HFFc6 (cell line): ENCODE data around the gene SHE. TPM values are rescaled to one million over a fixed set of nuclear protein-coding genes. Genes with fewer than 3 reads are reported as not detected.

Experiments used
- DNase-seq: peaks from one replicate; pipeline ENCODE4 v3.0.0-alpha.2; 2018
- H3K27ac Mint-ChIP-seq: 2 replicates; pipeline ENCODE4 v1.8.0; 2020; ENCODE audit warnings: mild to moderate bottlenecking, mixed read lengths
- H3K27me3 Mint-ChIP-seq: 2 replicates; pipeline ENCODE4 v1.8.0; 2021; ENCODE audit warnings: mild to moderate bottlenecking, moderate library complexity, mixed read lengths; ENCODE audit not compliant: insufficient read depth
- H3K36me3 Mint-ChIP-seq: 2 replicates; pipeline ENCODE4 v1.8.0; 2021; ENCODE audit warnings: low read depth, mixed read lengths
- H3K4me1 Mint-ChIP-seq: 2 replicates; pipeline ENCODE4 v1.8.0; 2020; ENCODE audit warnings: low read depth, mixed read lengths
- H3K4me3 Mint-ChIP-seq: 2 replicates; pipeline ENCODE4 v1.8.0; 2020; ENCODE audit warnings: mild to moderate bottlenecking, moderate library complexity, mixed read lengths
- H3K9me3 Mint-ChIP-seq: 2 replicates; pipeline ENCODE4 v1.8.0; 2020; ENCODE audit warnings: mild to moderate bottlenecking, mixed read lengths
- CTCF ChIP-seq: fragments of 200-600 bp; sonication (generic); IDR thresholded peaks from 2 replicates; pipeline ENCODE4 v1.5.0; 2021; ENCODE audit warnings: antibody characterized with exemption, mild to moderate bottlenecking
- total RNA-seq, 6 experiments: library from RNA; stranded (reverse); fragmentation: NEBNext Ultra II Directional; extraction: Animal tissue kit (Norgen Biotek cat#: 25700); gene quantifications; 2 replicates in 1 of 6; 3 replicates in 5 of 6; pipeline ENCODE4 v1.2.3, GENCODE V29; 2021

SHE gene
- total RNA-seq, 6 experiments from 2014 or later = not detected

- Mint-ChIP-seq H3K27me3 (peaks cover 5% of the 10 kb centered on the region), H3K4me1 (peaks cover 25% of the 10 kb centered on the region)
These were observed 72.2 kb downstream of the SHE start for GRCh38 chr1:154429841-154430611.

More at GRCh38 chr1:154429841-154430611, 72.2 kb downstream of the SHE start:
- no peak for DNase-seq
- H3K36me3 Mint-ChIP-seq = peaks cover 4% of the 10 kb centered on the region; the same call in 1 of the 2 replicates
- TF ChIP-seq CTCF = no peak
- no peak overlapping the region for H3K4me3 Mint-ChIP-seq
- no peaks in the 10 kb centered on the region for H3K9me3 Mint-ChIP-seq
- H3K27ac Mint-ChIP-seq = peak overlapping the region; percentile 56; the same call in 1 of the 2 replicates

Other genes starting within 250 kb of the SHE start
- gene HAX1, start 229.8 kb downstream of the SHE start, total RNA-seq = 100 to 1,000 TPM; 107 to 119 (median 110) TPM
- gene AQP10, start 181.3 kb downstream of the SHE start, total RNA-seq = not detected
- 100 to 1,000 TPM in 4 of 6 experiments, 10 to 100 TPM in 2; 91.3 to 119 (median 107) TPM for gene ATP8B2, start 176.9 kb downstream of the SHE start, total RNA-seq
- 1 to 10 TPM; 2.0 to 3.9 (median 2.3) TPM for gene IL6R, start 97.1 kb downstream of the SHE start, total RNA-seq
- gene TDRD10, start 193 bp downstream of the SHE start, total RNA-seq = not detected
- gene UBE2Q1, start 56.2 kb upstream of the SHE start, total RNA-seq = 100 to 1,000 TPM in 1 of 6 experiments, 10 to 100 TPM in 5; 72.6 to 101 (median 91.5) TPM
- under 1 TPM in 5 of 6 experiments, not detected in 1; 0.05 to 0.09 (median 0.07) TPM for gene CHRNB2, start 65.4 kb upstream of the SHE start, total RNA-seq
- 100 to 1,000 TPM; 122 to 136 (median 126) TPM for gene ADAR, start 105.8 kb upstream of the SHE start, total RNA-seq